Iris pigment epithelial cell (primary cell): ENCODE results near the gene PLXDC2.
A peak's percentile ranks its signal among the peaks of the same experiment; 100 is the strongest.
"Not testable (repeated sequence)": the region's sequence is repeated elsewhere in the genome, so short reads cannot be mapped to it uniquely, and the experiment has no call there.

Experiments used
- DNase-seq: peaks from one replicate; pipeline ENCODE4 v3.0.0-alpha.2; 2011; ENCODE audit warnings: low read depth

Gene PLXDC2

DNA sequence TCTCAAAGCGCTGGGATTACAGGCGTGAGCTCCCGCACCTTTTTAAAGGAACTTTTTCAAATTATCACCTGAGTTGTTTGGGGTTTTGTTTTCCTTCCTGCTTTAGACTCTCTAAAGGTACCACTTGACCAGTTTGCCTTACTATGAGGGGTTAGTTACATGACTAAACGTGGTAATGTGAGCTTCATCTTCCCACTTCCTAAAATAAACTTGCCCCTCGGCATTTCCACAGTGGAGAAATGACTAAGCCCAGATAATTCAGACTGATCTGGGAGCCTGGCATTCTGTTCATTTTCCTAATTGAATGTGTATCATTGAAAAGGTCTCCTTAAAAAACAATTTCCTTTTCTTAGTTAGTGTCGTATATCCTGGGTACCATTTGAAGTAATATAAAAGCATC, 163.4 kb downstream of the PLXDC2 start:
- no peak for DNase-seq

DNA sequence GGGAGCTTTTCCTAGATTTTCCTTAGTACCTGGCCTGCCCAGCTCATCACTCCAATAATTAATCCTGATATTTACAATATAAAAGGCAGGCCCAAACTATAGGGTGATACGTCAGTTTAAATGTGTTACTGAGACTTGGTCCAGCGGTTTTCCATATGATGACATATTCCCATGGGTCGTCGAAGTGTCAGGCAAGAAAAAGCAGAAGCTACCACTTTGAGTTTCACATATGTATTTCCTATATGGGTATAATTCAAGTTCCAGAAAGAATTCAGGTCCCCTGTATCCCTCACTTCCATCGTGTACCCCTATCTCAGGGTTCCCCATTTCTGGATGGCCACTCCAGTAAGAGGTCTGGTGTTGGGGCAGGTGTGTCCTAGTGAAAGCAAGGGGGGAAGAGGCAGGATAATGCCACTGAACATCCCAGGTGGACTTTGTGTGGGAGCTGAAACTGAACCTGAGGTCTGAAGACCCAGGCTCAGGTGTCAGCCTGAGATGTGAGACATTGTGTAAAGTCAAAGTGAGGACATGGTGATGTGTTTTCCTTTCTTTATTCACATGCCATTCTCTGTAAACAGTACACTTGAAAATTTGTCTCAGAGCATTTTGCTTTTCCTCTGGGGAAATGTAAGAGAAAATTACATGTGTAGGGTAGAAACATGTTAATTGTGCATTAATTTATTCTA, 167.8 kb downstream of the PLXDC2 start:
- no peak for DNase-seq

- no peak for DNase-seq
Measured at GRCh38 chr10:19985745-19986144, 169.5 kb downstream of the PLXDC2 start.

GRCh38 chr10:19986591-19986990, 170.4 kb downstream of the PLXDC2 start:
- no peak for DNase-seq

DNA sequence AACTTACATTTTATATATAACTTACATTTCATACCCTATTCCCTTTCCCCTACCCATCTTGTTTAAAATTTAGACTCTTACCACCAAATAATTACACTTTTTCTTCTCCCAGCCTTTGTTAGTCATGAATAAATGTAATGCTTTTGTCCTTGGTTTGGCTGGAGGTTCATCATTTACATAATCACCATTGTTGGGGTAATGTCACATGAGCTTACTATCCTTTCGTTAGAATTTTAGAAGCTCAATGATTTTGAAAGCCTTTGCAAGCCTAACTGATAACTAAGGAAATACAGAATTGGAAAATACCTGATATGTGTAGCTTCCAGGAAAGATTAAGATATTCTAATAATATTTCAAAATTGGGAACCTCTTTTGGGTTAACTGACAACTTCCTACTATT, 171.7 kb downstream of the PLXDC2 start:
- no peak for DNase-seq

- DNase-seq, result peak; percentile 57
Measured at GRCh38 chr10:19993714-19994315, 177.6 kb downstream of the PLXDC2 start.

- no peak for DNase-seq
Measured at GRCh38 chr10:19998482-19998881, 182.2 kb downstream of the PLXDC2 start.

- no peak for DNase-seq
Measured at GRCh38 chr10:19999431-19999830, 183.2 kb downstream of the PLXDC2 start.

DNA sequence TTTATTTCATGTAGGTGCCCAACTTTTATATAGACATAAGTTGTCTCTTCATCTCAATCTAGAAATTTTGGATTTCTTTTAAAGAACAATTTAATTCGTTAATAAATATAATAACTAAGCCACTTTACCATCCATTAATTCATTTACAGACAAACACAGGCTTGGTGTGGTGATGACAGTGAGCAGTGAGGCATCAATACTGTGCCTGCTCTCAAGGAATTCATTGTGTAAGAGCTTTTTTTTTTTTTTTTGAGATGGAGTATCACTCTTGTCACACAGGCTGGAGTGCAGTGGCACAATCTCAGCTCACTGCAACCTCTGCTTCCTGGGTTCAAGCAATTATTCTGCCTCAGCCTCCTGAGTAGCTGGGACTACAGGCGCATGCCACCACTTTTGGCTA, 185.8 kb downstream of the PLXDC2 start:
- not testable (repeated sequence) for DNase-seq

DNA sequence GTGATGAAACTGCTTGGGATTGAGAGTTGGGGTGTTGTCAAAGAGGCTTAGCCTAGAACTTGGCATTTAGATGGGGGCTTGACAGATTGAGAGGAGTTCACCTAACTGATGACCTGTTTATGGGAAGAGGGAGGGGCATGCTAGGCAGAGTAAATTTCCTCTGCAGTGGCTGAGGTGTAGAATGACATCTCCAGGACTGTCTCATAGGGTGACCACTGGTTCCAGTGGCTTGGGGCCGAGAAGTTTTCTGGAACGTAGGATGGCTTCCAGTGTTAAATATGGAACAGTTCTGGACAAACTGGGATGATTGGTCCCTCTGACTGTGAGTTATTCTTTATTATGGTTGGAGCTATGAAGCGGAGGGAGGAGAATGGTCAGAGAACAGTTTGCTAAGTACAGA, 186.4 kb downstream of the PLXDC2 start:
- DNase-seq, result no peak

GRCh38 chr10:20004087-20004523, 187.9 kb downstream of the PLXDC2 start:
- DNase-seq, result peak; percentile 72

DNA sequence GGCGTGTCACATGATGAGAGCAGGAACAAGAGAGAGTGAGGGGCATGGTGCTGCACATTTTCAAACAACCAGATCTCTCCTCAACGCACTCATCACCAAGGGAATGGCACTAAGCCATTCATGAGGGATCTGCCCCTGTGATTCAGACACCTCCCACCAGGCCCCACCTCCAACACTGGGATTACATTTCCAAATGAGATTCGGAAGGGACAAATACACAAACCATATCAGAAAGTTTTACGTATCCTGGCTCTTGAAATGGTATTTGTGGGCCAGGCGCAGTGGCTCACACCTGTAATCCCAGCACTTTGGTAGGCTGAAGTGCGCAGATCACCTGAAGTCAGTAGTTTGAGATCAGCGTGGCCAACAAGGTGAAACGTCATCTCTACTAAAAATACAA, 189.4 kb downstream of the PLXDC2 start:
- no peak for DNase-seq

- DNase-seq, result no peak
Measured at GRCh38 chr10:20006169-20006870, 190.1 kb downstream of the PLXDC2 start.

DNA sequence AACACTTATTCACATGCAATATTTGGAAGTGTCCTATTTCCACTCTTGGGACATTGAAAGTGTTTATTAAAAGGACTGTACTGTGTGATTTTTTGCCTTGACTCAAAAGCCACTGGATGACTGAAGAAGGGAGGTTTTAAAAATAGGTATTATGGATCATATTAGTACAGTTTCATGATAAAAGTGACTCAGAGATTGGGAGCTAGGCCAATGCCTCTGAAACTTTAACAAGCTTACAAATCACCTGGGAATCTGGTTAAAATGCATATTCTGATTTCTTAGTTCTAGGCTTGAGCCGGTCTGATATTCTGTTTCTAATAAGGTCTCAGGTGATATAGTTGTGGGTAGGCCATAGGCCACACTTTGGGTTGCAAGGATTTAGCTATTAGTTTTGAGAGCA, 191.2 kb downstream of the PLXDC2 start:
- DNase-seq, result peak; percentile 55

DNA sequence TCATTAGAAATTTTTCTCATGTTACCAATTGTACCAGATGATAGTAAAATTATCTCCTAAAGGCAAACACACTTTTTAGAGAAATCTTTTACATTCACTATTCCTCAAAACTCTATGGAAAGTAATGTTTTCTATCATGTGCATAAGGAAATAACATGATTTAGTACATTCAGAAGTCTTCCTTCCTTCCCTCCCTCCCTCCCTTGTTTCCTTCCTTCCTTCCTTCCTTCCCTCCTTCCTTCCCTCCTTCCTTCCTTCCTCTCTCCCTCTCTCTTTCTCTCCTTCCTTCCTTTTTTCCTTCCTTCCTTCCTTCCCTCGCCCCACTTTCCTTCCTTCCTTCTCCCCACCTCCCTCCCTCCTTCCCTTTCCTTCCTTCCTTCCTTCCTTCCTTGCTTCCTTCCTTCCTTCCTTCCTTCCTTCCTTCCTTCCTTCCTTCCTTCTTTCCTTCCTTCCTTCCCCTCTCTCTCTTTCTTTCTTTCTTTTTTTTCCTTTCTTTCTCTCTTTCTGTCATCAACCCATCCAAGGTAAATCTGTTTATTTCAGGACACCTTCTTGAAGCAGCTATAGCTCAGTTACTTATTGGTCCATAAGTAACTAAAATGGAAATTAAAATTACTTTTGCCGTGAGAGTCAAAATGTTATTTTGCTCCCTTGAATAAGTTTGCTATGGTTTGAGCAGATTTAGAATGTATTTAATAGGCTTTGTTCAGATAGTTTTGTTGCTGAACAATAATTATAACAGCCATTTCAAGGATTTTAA, 197.9 kb downstream of the PLXDC2 start:
- DNase-seq, result no peak

- DNase-seq, result peak; percentile 58
Measured at GRCh38 chr10:20017961-20018360, 201.7 kb downstream of the PLXDC2 start.

GRCh38 chr10:20020677-20021076, 204.4 kb downstream of the PLXDC2 start:
- DNase-seq, result no peak

DNA sequence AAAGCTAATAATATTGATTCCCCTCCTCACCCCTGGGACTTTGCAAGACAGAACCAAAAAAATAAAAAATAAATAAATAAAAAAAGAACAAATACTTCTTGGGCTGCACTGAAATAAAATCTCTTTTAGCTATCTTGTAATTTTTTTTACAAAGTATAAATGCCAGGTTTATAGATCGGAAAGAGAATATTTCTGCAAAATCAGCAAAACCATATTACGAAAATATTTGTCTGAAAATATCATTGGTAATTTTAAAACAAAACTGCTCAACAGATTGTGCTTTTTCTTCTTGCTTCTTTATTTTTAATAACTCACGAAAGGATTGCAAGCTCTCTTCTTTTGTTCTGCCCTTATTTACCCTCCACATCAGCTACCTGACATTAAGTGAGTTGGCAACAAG, 213.3 kb downstream of the PLXDC2 start:
- DNase-seq, result no peak

DNA sequence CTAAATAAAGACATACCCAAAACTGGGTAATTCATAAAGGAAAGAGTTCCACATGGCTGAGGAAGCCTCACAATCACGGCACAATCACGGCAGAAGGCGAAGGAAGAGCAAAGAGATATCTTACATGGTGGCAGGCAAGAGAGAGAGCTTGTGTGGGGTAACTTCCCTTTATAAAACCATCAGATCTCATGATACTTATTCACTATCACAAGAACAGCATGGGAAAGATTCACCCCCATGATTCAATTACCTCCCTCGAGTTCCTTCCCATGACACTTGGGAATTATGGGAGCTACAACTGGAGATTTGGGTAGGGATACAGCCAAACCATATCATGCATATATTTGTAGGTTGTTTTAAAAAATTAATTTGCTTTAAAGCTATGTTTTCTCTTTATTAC, 217.2 kb downstream of the PLXDC2 start:
- no peak for DNase-seq

- DNase-seq, result no peak
Measured at GRCh38 chr10:20034732-20035131, 218.5 kb downstream of the PLXDC2 start.

GRCh38 chr10:20040012-20040411, 223.8 kb downstream of the PLXDC2 start:
- DNase-seq, result peak; percentile 37

DNA sequence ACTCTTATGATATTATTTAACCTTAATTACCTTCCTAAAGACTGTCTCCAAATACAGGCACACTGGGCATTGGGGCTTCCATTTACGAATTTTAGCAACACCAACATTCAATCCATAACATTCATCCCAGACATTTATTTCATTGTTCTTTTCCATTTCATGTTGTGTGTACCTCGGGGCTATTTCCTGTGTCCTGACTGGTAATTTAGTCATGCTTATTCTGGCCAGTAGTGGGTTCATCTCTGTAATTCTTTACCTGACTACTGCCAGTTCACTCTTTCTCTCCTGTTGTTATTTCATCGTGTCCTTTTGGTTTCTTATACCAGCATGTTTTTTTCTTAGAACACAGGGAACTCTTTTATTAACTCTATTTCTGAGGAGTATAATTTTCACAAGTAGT, 225.7 kb downstream of the PLXDC2 start:
- DNase-seq, result no peak

DNA sequence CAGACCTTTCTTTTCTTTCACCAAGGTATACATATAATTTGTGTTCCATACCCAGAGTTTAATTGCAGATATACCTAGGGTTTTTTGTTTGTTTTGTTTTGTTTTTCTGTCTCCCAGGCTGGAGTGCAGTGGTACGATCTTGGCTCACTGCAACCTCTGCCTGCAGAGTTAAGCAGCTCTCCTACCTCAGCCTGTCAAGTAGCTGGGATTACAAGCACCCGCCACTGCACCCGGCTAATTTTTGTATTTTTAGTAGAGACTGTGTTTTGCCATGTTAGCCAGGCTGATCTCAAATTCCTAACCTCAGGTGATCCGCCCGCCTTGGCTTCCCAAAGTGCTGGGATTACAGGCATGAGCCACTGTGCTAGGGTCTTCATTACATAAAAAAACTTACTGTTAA, 228.9 kb downstream of the PLXDC2 start:
- DNase-seq, result not testable (repeated sequence)
